H9 (cell line): ENCODE results near the gene ORAI2. TPM values are rescaled to one million over a fixed set of nuclear protein-coding genes. Genes with fewer than 3 reads are reported as not detected.

Experiments used
- DNase-seq: peaks from one replicate; pipeline ENCODE4 v3.0.0-alpha.2; 2017
- H2AFZ ChIP-seq: one replicate; pipeline ENCODE4 v1.6.1; 2013; ENCODE audit warnings: mild to moderate bottlenecking, low read length, control low read depth, moderate library complexity
- H2AK5ac ChIP-seq: 2 replicates; pipeline ENCODE4 v1.6.1; 2013; ENCODE audit warnings: low read length, control low read depth, mixed read lengths; ENCODE audit not compliant: insufficient read length
- H2BK120ac ChIP-seq: one replicate; pipeline ENCODE4 v1.6.1; 2013; ENCODE audit warnings: low read depth, mild to moderate bottlenecking, low read length, control low read depth, inconsistent platforms; ENCODE audit not compliant: poor library complexity, severe bottlenecking
- H2BK12ac ChIP-seq: 2 replicates; pipeline ENCODE4 v1.6.1; 2013; ENCODE audit warnings: low read length, control low read depth, mixed read lengths, low read depth; ENCODE audit not compliant: insufficient read length
- H2BK15ac ChIP-seq: 2 replicates; pipeline ENCODE4 v1.6.1; 2013; ENCODE audit warnings: low read depth, low read length, control low read depth
- H2BK20ac ChIP-seq: one replicate; pipeline ENCODE4 v1.6.1; 2013; ENCODE audit warnings: low read depth, mild to moderate bottlenecking, low read length, control low read depth, inconsistent platforms; ENCODE audit not compliant: poor library complexity, severe bottlenecking
- H2BK5ac ChIP-seq: 2 replicates; pipeline ENCODE4 v1.6.1; 2013; ENCODE audit warnings: low read length, control low read depth, mixed read lengths; ENCODE audit not compliant: insufficient read length
- H3K14ac ChIP-seq: 2 replicates; pipeline ENCODE4 v1.6.1; 2013; ENCODE audit warnings: low read length, control low read depth; ENCODE audit not compliant: insufficient read depth
- H3K18ac ChIP-seq: 2 replicates; pipeline ENCODE4 v1.6.1; 2013; ENCODE audit warnings: low read depth, mild to moderate bottlenecking, mixed read lengths, low read length, control low read depth; ENCODE audit not compliant: insufficient read length
- H3K23ac ChIP-seq: 2 replicates; pipeline ENCODE4 v1.6.1; 2013; ENCODE audit warnings: low read length, control low read depth, mixed read lengths, low read depth; ENCODE audit not compliant: insufficient read length
- H3K23me2 ChIP-seq: 2 replicates; pipeline ENCODE4 v1.6.1; 2013; ENCODE audit warnings: low read depth, mild to moderate bottlenecking, mixed read lengths, low read length, control low read depth; ENCODE audit not compliant: insufficient read length, poor library complexity, severe bottlenecking
- H3K27ac ChIP-seq: 2 replicates; pipeline ENCODE4 v1.5.1; 2013; ENCODE audit warnings: low read length, control low read depth, mixed read lengths, low read depth; ENCODE audit not compliant: insufficient read length
- H3K27me3 ChIP-seq: 2 replicates; pipeline ENCODE4 v1.6.1; 2013; ENCODE audit warnings: low read length, control low read depth, inconsistent platforms; ENCODE audit not compliant: insufficient read depth
- H3K4ac ChIP-seq: 2 replicates; pipeline ENCODE4 v1.6.1; 2013; ENCODE audit warnings: low read depth, mild to moderate bottlenecking, control low read depth, inconsistent platforms, low read length, moderate library complexity
- H3K4me1 ChIP-seq: 2 replicates; pipeline ENCODE4 v1.6.1; 2013; ENCODE audit warnings: low read length, control low read depth, inconsistent platforms; ENCODE audit not compliant: insufficient read depth
- H3K4me2 ChIP-seq: 2 replicates; pipeline ENCODE4 v1.6.1; 2013; ENCODE audit warnings: low read length, control low read depth, mixed read lengths; ENCODE audit not compliant: insufficient read length, insufficient read depth
- H3K56ac ChIP-seq: 2 replicates; pipeline ENCODE4 v1.6.1; 2013; ENCODE audit warnings: low read depth, mild to moderate bottlenecking, mixed read lengths, low read length, control low read depth; ENCODE audit not compliant: insufficient read length
- H3K79me1 ChIP-seq: 2 replicates; pipeline ENCODE4 v1.6.1; 2013; ENCODE audit warnings: low read depth, mild to moderate bottlenecking, moderate library complexity, low read length, control low read depth, inconsistent platforms; ENCODE audit not compliant: insufficient read depth, poor library complexity, severe bottlenecking
- H3K79me2 ChIP-seq: 2 replicates; pipeline ENCODE4 v1.6.1; 2013; ENCODE audit warnings: low read length, control low read depth, inconsistent platforms; ENCODE audit not compliant: insufficient read depth
- H3K9ac ChIP-seq: 2 replicates; pipeline ENCODE4 v1.6.1; 2013; ENCODE audit warnings: low read length, control low read depth, mixed read lengths; ENCODE audit not compliant: insufficient read length; ENCODE audit errors: extremely low read depth
- H3K9me3 ChIP-seq: one replicate; pipeline ENCODE4 v1.6.1; 2013; ENCODE audit warnings: low read depth, low read length, inconsistent platforms; ENCODE audit not compliant: control insufficient read depth
- H3T11ph ChIP-seq: one replicate; pipeline ENCODE4 v1.6.1; 2013; ENCODE audit warnings: mild to moderate bottlenecking, low read length, control low read depth, inconsistent platforms
- H4K20me1 ChIP-seq: one replicate; pipeline ENCODE4 v1.6.1; 2013; ENCODE audit not compliant: control insufficient read depth, insufficient read length, insufficient read depth
- H4K5ac ChIP-seq: 2 replicates; pipeline ENCODE4 v1.6.1; 2013; ENCODE audit warnings: low read depth, mild to moderate bottlenecking, mixed read lengths, low read length, control low read depth; ENCODE audit not compliant: insufficient read length
- H4K8ac ChIP-seq: replicated peaks from 2 replicates; pipeline ENCODE4 v1.6.1; 2013; ENCODE audit warnings: low read length, control low read depth, mixed read lengths, low read depth; ENCODE audit not compliant: insufficient read length
- H4K91ac ChIP-seq: 2 replicates; pipeline ENCODE4 v1.6.1; 2013; ENCODE audit warnings: low read depth, mild to moderate bottlenecking, moderate library complexity, mixed read lengths, low read length, control low read depth; ENCODE audit not compliant: insufficient read length
- H3K27ac Mint-ChIP-seq, 3 experiments: 2 replicates in 2 of 3; 3 replicates in 1 of 3; pipeline ENCODE4 v1.8.0; 2020 to 2021; ENCODE audit warnings: mixed read lengths in 3 of 3, mild to moderate bottlenecking in 1 of 3, moderate library complexity in 1 of 3
- H3K27me3 Mint-ChIP-seq: 2 replicates; pipeline ENCODE4 v1.8.0; 2021; ENCODE audit warnings: low read depth, mild to moderate bottlenecking, moderate library complexity, mixed read lengths
- H3K36me3 Mint-ChIP-seq, 3 experiments: 2 replicates in 2 of 3; 3 replicates in 1 of 3; pipeline ENCODE4 v1.8.0; 2020 to 2021; ENCODE audit warnings: low read depth in 3 of 3, mixed read lengths in 3 of 3; ENCODE audit not compliant: insufficient read depth in 1 of 3
- H3K4me1 Mint-ChIP-seq, 2 experiments: 2 replicates each; pipeline ENCODE4 v1.8.0; 2020; ENCODE audit warnings: mixed read lengths in 2 of 2
- H3K4me3 Mint-ChIP-seq, 2 experiments: 2 replicates in 1 of 2; 3 replicates in 1 of 2; pipeline ENCODE4 v1.8.0; 2020 to 2021; ENCODE audit warnings: mild to moderate bottlenecking in 2 of 2, mixed read lengths in 2 of 2, moderate library complexity in 1 of 2
- H3K9me3 Mint-ChIP-seq, 2 experiments: 2 replicates in 1 of 2; 3 replicates in 1 of 2; pipeline ENCODE4 v1.8.0; 2020; ENCODE audit warnings: mild to moderate bottlenecking in 2 of 2, mixed read lengths in 2 of 2, moderate library complexity in 1 of 2
- WGBS: extraction: QIAGEN DNeasy Blood & Tissue Kit; methylation state at CpG from one replicate; pipeline ENCODE4 v1.1.7; 2013; ENCODE audit warnings: missing lambda C conversion rate, low lambda C conversion rate, mixed read lengths; ENCODE audit not compliant: insufficient read length; ENCODE audit errors: extremely low coverage; 5-methylcytosine and 5-hydroxymethylcytosine counted together
- total RNA-seq: library from RNA; stranded (reverse); gene quantifications from 2 replicates; pipeline ENCODE4 v1.2.1, GENCODE V29; 2021
- TF ChIP-seq, protein P1 (sequence below): fragments of 200-600 bp; sonication (generic); conservative IDR thresholded peaks from 3 replicates; pipeline ENCODE4 v1.8.0; 2021; ENCODE audit warnings: antibody characterized with exemption, mild to moderate bottlenecking

The ORAI2 gene
- total RNA-seq, 1 experiment from 2014 or later = 26.6 TPM

- Histone ChIP-seq H3K18ac (no peak overlapping the region), H3K4ac (no peak overlapping the region), H3K79me1 (no peaks in the 10 kb centered on the region), H2BK15ac (no peak overlapping the region), H3K23me2 (no peaks in the 10 kb centered on the region), H2AK5ac (no peak overlapping the region), H3K4me1 (no peaks in the 10 kb centered on the region), H3K23ac (no peak overlapping the region), H3K9ac (no peak overlapping the region), H3K4me2 (no peak overlapping the region), H2AFZ (no peak overlapping the region), H4K20me1 (no peaks in the 10 kb centered on the region), H3K9me3 (no peaks in the 10 kb centered on the region), H2BK5ac (no peak overlapping the region), H3K79me2 (no peaks in the 10 kb centered on the region), H3T11ph (no peak overlapping the region), H4K8ac (no peak overlapping the region), H4K5ac (no peak overlapping the region), H2BK20ac (no peak overlapping the region), H2BK12ac (no peak overlapping the region), H2BK120ac (no peak overlapping the region), H3K27me3 (no peaks in the 10 kb centered on the region), H3K56ac (no peak overlapping the region), H3K14ac (no peak overlapping the region), H4K91ac (no peak overlapping the region), H3K27ac (no peak overlapping the region)
- peak overlapping the region in 1 of 3 experiments; percentile 65; a peak in 2 of 7 replicates for H3K27ac Mint-ChIP-seq
- H3K9me3 Mint-ChIP-seq = no peaks in the 10 kb centered on the region
- peaks cover 14 to 28% (median 22%) of the 10 kb centered on the region in 3 experiments; a peak in 6 of 7 replicates for H3K36me3 Mint-ChIP-seq
- DNase-seq = no peak
- H3K4me3 Mint-ChIP-seq = no peak overlapping the region
- no peaks in the 10 kb centered on the region for H3K4me1 Mint-ChIP-seq
- TF ChIP-seq, protein P1, sequence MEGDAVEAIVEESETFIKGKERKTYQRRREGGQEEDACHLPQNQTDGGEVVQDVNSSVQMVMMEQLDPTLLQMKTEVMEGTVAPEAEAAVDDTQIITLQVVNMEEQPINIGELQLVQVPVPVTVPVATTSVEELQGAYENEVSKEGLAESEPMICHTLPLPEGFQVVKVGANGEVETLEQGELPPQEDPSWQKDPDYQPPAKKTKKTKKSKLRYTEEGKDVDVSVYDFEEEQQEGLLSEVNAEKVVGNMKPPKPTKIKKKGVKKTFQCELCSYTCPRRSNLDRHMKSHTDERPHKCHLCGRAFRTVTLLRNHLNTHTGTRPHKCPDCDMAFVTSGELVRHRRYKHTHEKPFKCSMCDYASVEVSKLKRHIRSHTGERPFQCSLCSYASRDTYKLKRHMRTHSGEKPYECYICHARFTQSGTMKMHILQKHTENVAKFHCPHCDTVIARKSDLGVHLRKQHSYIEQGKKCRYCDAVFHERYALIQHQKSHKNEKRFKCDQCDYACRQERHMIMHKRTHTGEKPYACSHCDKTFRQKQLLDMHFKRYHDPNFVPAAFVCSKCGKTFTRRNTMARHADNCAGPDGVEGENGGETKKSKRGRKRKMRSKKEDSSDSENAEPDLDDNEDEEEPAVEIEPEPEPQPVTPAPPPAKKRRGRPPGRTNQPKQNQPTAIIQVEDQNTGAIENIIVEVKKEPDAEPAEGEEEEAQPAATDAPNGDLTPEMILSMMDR = no peak
- WGBS = no CpG with 5 or more reads among the region's 31 CpGs
- no peaks in the 10 kb centered on the region for H3K27me3 Mint-ChIP-seq
These were observed 39.0 kb downstream of the ORAI2 start for GRCh38 chr7:102472126-102473041.
